GM20000 (cell line): ENCODE results near the gene ZCWPW2.
A peak's percentile ranks its signal among the peaks of the same experiment; 100 is the strongest.

Experiments
- DNase-seq: peaks from one replicate; pipeline ENCODE4 v3.0.0; 2012; ENCODE audit warnings: low spot score
- TF ChIP-seq, protein P1 (sequence below): IDR thresholded peaks from 2 replicates; pipeline ENCODE4 v1.5.1; 2012; ENCODE audit warnings: mild to moderate bottlenecking, control low read depth; ENCODE audit errors: extremely low read depth, missing control alignments

Gene ZCWPW2

DNA sequence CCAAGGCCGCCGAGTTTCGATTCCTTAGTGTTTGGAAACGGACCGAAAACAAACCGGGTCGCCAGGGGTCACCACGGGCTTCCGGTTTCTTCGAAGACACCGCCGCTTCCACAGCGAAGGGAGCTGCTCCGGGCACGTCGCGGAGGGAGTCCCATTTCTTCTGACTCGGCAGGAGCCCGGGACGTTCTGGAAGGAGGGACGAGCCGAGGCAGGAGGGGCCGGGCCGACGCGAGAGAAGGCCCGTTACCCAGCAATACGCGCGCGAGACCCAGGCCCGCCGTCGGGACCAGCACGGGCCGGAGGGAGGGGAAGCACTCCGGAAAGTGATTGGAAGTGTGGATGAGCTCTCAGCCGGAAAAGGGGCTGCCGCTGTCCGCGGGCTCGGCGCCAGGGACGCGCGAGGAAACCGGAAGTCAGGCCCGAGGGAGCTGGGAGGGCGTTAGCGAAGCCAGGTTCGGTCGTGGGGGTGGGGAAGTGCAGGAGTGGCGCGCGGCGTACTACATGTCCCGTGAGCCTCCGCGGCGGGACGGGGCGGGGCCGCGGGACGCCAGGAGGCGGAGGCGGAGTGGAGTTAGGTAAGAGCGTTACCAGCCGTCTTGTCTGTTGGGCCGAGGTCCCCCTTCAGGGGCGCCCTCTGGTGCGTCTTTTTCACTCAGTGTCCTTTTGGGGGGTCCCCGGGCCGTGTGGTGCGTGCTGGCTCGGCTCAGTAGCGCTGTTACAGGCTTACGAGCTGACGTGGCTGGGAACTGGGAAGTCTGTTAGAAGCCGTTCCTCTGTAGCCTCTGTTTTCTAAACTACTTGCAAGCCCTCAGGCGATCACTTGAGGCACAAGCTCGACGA, at the start of gene ZCWPW2, which contains the start of gene AZI2:
TSS of gene ZCWPW2 (plus strand) at position 93 of the 840 bp plus-strand sequence. CDS start 64,348 bp downstream, outside the sequence.
TSS of gene AZI2 (minus strand) at position 196 of the 840 bp plus-strand sequence. CDS start 8,207 bp downstream, outside the sequence.
- peak; percentile 85 for DNase-seq
- TF ChIP-seq, protein P1, sequence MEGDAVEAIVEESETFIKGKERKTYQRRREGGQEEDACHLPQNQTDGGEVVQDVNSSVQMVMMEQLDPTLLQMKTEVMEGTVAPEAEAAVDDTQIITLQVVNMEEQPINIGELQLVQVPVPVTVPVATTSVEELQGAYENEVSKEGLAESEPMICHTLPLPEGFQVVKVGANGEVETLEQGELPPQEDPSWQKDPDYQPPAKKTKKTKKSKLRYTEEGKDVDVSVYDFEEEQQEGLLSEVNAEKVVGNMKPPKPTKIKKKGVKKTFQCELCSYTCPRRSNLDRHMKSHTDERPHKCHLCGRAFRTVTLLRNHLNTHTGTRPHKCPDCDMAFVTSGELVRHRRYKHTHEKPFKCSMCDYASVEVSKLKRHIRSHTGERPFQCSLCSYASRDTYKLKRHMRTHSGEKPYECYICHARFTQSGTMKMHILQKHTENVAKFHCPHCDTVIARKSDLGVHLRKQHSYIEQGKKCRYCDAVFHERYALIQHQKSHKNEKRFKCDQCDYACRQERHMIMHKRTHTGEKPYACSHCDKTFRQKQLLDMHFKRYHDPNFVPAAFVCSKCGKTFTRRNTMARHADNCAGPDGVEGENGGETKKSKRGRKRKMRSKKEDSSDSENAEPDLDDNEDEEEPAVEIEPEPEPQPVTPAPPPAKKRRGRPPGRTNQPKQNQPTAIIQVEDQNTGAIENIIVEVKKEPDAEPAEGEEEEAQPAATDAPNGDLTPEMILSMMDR, result no peak

- no peak for DNase-seq
- TF ChIP-seq, protein P1, result no peak
These were observed 48.8 kb upstream of the ZCWPW2 start for GRCh38 chr3:28299705-28300104.

DNA sequence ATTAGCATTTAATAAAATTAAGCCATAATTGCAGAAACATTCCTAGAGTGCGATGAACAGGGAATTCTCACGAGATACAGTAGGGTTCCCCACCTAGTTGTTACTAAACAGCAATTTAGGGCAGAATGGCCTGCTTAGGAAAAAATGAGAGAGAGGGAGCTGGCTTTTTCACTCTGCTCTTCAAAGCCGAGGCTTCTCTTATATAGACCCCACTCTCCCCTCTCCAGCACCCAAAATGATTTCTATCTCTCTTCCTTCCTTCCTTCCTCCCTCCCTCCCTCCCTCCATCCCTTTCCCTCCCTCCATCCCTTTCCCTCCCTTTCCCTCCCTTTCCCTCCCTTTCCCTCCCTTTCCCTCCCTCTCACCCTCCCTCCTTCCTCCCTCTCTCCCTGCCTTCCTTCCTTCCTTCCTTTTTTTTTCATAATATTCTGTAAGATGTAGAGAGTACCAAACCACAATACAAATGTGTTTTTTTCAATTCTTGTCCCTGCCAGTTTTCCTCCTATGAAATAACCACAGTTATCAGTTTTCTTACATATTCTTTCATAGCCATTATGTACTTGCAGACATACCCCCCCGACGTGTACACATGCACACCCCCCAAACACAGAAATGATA, 48.1 kb upstream of the ZCWPW2 start:
- TF ChIP-seq, protein P1, result no peak
- no peak for DNase-seq

- DNase-seq, result no peak
- TF ChIP-seq, protein P1, result no peak
These were observed 46.8 kb upstream of the ZCWPW2 start for GRCh38 chr3:28301688-28302087.

DNA sequence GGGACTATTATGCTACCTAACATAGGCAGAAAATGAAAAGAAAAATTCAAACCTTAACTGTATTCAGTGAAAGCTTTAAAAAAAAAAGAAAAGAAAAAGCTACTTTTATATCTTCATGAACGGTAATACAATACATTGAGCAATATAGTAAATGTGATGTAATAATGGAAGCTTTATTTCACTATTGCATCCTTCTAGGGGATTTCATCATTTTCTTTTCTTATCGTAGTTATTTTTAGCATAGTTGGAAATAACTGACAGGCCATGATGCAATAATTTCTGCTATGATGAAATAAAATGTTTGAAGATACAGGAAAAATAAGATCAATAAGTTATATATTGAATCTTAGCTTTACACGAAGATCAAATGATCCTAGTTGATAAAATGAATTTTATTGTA, 40.3 kb upstream of the ZCWPW2 start:
- TF ChIP-seq, protein P1, result no peak
- no peak for DNase-seq

DNA sequence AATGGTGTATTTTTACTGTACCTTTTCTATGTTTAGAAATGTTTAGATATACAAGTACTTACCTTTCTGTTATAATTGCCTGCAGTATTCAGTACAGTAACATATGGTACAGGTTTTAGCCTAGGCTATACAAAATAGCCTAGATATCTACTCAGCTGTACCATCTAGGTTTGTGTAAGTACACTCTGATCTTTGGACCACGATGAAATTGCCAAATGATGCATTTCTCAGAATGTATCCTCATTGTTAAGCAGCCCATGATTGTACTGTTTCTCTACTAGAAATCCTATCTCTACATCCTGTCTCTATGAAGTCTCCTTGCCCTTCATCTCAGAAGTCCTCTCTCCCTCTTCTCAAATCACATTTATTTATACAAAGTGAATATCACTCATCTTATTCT, 32.8 kb upstream of the ZCWPW2 start:
- no peak for DNase-seq
- TF ChIP-seq, protein P1, result no peak

DNA sequence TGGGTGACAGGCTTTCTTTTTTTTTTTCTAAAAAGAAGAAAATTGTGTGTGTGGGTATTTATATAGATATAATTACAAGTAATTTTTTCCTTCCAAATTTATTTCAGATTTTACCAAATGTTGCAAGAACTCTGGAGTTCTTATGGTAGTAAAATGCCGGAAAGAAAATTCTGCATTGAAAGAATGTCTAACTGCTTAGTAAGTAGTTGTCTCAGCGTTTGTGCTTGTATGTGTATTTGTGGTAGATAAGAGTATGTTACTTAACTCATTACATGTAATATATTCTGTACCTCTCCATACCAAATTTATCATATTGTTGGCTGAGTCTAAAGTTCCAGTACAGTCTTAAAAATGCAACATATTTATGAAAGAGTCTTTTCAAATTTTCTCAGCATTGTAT, 32.3 kb upstream of the ZCWPW2 start:
- TF ChIP-seq, protein P1, result no peak
- no peak for DNase-seq
